NT2/D1 (cell line): ENCODE data around the gene MRPS12.

ENCODE experiments used
- SUZ12 ChIP-seq: IDR thresholded peaks from 2 replicates; pipeline ENCODE4 v1.6.1; 2011; ENCODE audit not compliant: insufficient read length, insufficient read depth; ENCODE audit errors: extremely low read depth
- YY1 ChIP-seq: IDR thresholded peaks from 2 replicates; pipeline ENCODE4 v1.6.1; 2011; ENCODE audit not compliant: insufficient read length, insufficient read depth
- ZNF274 ChIP-seq: IDR thresholded peaks from 2 replicates; pipeline ENCODE4 v1.6.1; 2011; ENCODE audit warnings: mild to moderate bottlenecking, low read depth, low read length

DNA sequence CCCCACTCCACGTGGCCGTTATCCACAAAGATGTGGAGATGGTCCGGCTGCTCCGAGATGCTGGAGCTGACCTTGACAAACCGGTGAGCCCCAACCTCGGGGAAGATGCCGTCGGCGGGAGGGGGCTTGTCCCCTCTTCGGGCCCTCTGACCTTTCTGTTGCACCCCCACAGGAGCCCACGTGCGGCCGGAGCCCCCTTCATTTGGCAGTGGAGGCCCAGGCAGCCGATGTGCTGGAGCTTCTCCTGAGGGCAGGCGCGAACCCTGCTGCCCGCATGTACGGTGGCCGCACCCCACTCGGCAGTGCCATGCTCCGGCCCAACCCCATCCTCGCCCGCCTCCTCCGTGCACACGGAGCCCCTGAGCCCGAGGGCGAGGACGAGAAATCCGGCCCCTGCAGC lies 23.5 kb upstream of the MRPS12 start:
- TF ChIP-seq ZNF274 (no peak), YY1 (no peak), SUZ12 (no peak)
